SU-DHL-6 (cell line): ENCODE measurements around the gene TRAPPC8.

Source experiments
- CTCF ChIP-seq: fragments of 200-600 bp; sonication (generic); IDR thresholded peaks from one replicate; pipeline ENCODE4 v1.5.1; 2017; ENCODE audit warnings: antibody characterized with exemption, mild to moderate bottlenecking, low read length, moderate library complexity; ENCODE audit not compliant: insufficient read depth, poor library complexity, severe bottlenecking
- EZH2phosphoT487 ChIP-seq: fragments of 200-600 bp; sonication (generic), shearing (Covaris generic); conservative IDR thresholded peaks from 2 replicates; pipeline ENCODE4 v1.6.1; 2018; ENCODE audit warnings: mild to moderate bottlenecking, antibody characterized with exemption, low read length, moderate library complexity, mixed read lengths

GRCh38 chr18:31957728-31958127 lies 14.8 kb upstream of the TRAPPC8 start:
- TF ChIP-seq CTCF = no peak
- TF ChIP-seq EZH2phosphoT487 = no peak
